B cell (primary cell): Measurements from ENCODE around the gene BRAF. TPM values are rescaled to one million over a fixed set of nuclear protein-coding genes. Genes with fewer than 3 reads are reported as not detected.
"Not testable (repeated sequence)": the region's sequence is repeated elsewhere in the genome, so short reads cannot be mapped to it uniquely, and the experiment has no call there.

Experiments used
- ATAC-seq: fragments of 200-7000 bp; cut with Tn5 transposase; one replicate; pipeline ENCODE4 v1.10.0; 2021; ENCODE audit warnings: low read depth, mild to moderate bottlenecking, moderate number of reproducible peaks, moderate library complexity
- CTCF ChIA-PET: fragments of 350-600 bp; sonication (Branson Sonifier 250); formaldehyde crosslinking; loops from one replicate; lab custom pipeline; 2021; ENCODE audit warnings: antibody characterized with exemption, inconsistent platforms; lab: Charles Lee
- POLR2A ChIA-PET: fragments of 350-600 bp; sonication (Branson Sonifier 250); formaldehyde crosslinking; loops from one replicate; lab custom pipeline; 2021; ENCODE audit warnings: antibody characterized with exemption; lab: Charles Lee
- DNase-seq: peaks from one replicate; pipeline ENCODE4 v3.0.0; 2013
- H2AFZ ChIP-seq: 2 replicates; pipeline ENCODE4 v1.6.1; 2012; ENCODE audit warnings: mild to moderate bottlenecking, low read depth, low read length; ENCODE audit not compliant: insufficient read depth, poor library complexity, severe bottlenecking
- H3K27ac ChIP-seq, 2 donors: 1 replicate in 1 of 2; 2 replicates in 1 of 2; pipeline ENCODE4 v1.5.1; 2012 to 2013; ENCODE audit warnings: low read length in 2 of 2, mild to moderate bottlenecking in 2 of 2, moderate library complexity in 1 of 2
- H3K27me3 ChIP-seq, 4 experiments: fragments of 200-600 bp in 1 of 4; sonication (generic) in 1 of 4; replicated peaks in 1 of 4; 1 replicate in 2 of 4; 2 replicates in 2 of 4; pipeline versions ENCODE4 v1.6.1 to v1.7.0; 2013 to 2016; ENCODE audit warnings: low read length in 3 of 4, mild to moderate bottlenecking in 2 of 4, mixed read lengths in 1 of 4, moderate library complexity in 1 of 4; ENCODE audit not compliant: insufficient read depth in 4 of 4, control insufficient read depth in 3 of 4; ENCODE audit errors: control extremely low read depth in 1 of 4
- H3K36me3 ChIP-seq, 2 experiments: replicated peaks in 1 of 2; 1 replicate in 1 of 2; 2 replicates in 1 of 2; pipeline versions ENCODE4 v1.6.1 to v1.7.1; 2013; ENCODE audit warnings: low read length in 1 of 2; ENCODE audit not compliant: insufficient read depth in 2 of 2, control insufficient read depth in 1 of 2; ENCODE audit errors: control extremely low read depth in 1 of 2, extremely low read depth in 1 of 2
- H3K4me1 ChIP-seq, 2 donors: fragments of 200-600 bp in 1 of 2; sonication (generic) in 1 of 2; 1 replicate in 1 of 2; 2 replicates in 1 of 2; pipeline versions ENCODE4 v1.5.1 to v1.6.1; 2013 to 2017; ENCODE audit warnings: low read length in 2 of 2; ENCODE audit not compliant: control insufficient read depth in 2 of 2, insufficient read depth in 2 of 2
- H3K4me2 ChIP-seq: replicated peaks from 2 replicates; pipeline ENCODE3; 2012; ENCODE audit warnings: mild to moderate bottlenecking, low read depth, low read length; ENCODE audit not compliant: poor library complexity, severe bottlenecking
- H3K4me3 ChIP-seq, 5 experiments: fragments of 200-600 bp in 1 of 5; sonication (generic) in 1 of 5; 1 replicate in 3 of 5; 2 replicates in 2 of 5; pipeline versions ENCODE4 v1.5.1 to v1.7.0; 2011 to 2016; ENCODE audit warnings: low read length in 4 of 5, mild to moderate bottlenecking in 4 of 5, low read depth in 2 of 5, control low read depth in 1 of 5, moderate library complexity in 1 of 5; ENCODE audit not compliant: insufficient read depth in 1 of 5; ENCODE audit errors: control extremely low read depth in 1 of 5, extremely low read depth in 1 of 5
- H3K79me2 ChIP-seq: fragments of 200-600 bp; sonication (generic); one replicate; pipeline ENCODE4 v1.6.0; 2016; ENCODE audit warnings: low read length; ENCODE audit not compliant: control insufficient read depth, insufficient read depth
- H3K9ac ChIP-seq: fragments of 200-600 bp; sonication (generic); 2 replicates; pipeline ENCODE4 v1.6.1; 2017; ENCODE audit warnings: mild to moderate bottlenecking, low read length, moderate library complexity
- H3K9me3 ChIP-seq, 3 donors: one replicate each; pipeline versions ENCODE4 v1.6.1 to v1.7.1; 2013; ENCODE audit warnings: low read length in 2 of 3; ENCODE audit not compliant: control insufficient read depth in 2 of 3, insufficient read depth in 1 of 3; ENCODE audit errors: control extremely low read depth in 1 of 3
- H4K20me1 ChIP-seq: 2 replicates; pipeline ENCODE4 v1.6.0; 2012; ENCODE audit warnings: mild to moderate bottlenecking, low read length; ENCODE audit not compliant: insufficient read depth, control insufficient read depth, poor library complexity, severe bottlenecking
- H3K27ac Mint-ChIP-seq: one replicate; pipeline ENCODE4 v1.8.0; 2021; ENCODE audit warnings: mixed read lengths
- H3K27me3 Mint-ChIP-seq: one replicate; pipeline ENCODE4 v1.8.0; 2021; ENCODE audit warnings: mixed read lengths
- H3K4me1 Mint-ChIP-seq: one replicate; pipeline ENCODE4 v1.8.0; 2021; ENCODE audit warnings: mixed read lengths
- H3K4me3 Mint-ChIP-seq: one replicate; pipeline ENCODE4 v1.8.0; 2021; ENCODE audit warnings: mixed read lengths
- H3K9me3 Mint-ChIP-seq: one replicate; pipeline ENCODE4 v1.8.0; 2022; ENCODE audit warnings: mixed read lengths; ENCODE audit not compliant: insufficient read depth
- EZH2 ChIP-seq: IDR thresholded peaks from 2 replicates; pipeline ENCODE4 v1.6.1; 2012; ENCODE audit warnings: borderline replicate concordance, low read depth, mild to moderate bottlenecking, moderate library complexity, low read length; ENCODE audit not compliant: insufficient read depth, poor library complexity, severe bottlenecking
- WGBS: methylation state at CpG from one replicate; pipeline ENCODE4 v1.1.5; 2013; ENCODE audit warnings: missing lambda C conversion rate; ENCODE audit not compliant: insufficient coverage; 5-methylcytosine and 5-hydroxymethylcytosine counted together
- intact Hi-C: fragments of 100-400 bp; cut with micrococcal nuclease; formaldehyde crosslinking; loops from one replicate; pipeline ENCODE4 v1.10.0; 2022
- polyA plus RNA-seq: library from polyadenylated mRNA; depleted of rRNA; stranded (reverse); fragments of >200 nt; gene quantifications from 2 replicates; pipeline ENCODE4 v1.2.3, GENCODE V29; 2012
- total RNA-seq, 2 donors: library from RNA; stranded (reverse); fragments of 120-200 nt in 1 of 2; gene quantifications; 1 replicate in 1 of 2; 2 replicates in 1 of 2; pipeline versions ENCODE4 v1.2.3 to v1.2.4, GENCODE V29; 2013 to 2022
- TF ChIP-seq, protein P1 (sequence below): fragments of 200-600 bp; IDR thresholded peaks from one replicate; pipeline ENCODE4 v1.8.0; 2022; ENCODE audit warnings: antibody characterized with exemption, mild to moderate bottlenecking

BRAF gene
- total and polyA plus RNA-seq, 2 donors (not counting 1 experiment from before 2014, with no cell fraction given): 13.5 to 90.9 TPM

DNA sequence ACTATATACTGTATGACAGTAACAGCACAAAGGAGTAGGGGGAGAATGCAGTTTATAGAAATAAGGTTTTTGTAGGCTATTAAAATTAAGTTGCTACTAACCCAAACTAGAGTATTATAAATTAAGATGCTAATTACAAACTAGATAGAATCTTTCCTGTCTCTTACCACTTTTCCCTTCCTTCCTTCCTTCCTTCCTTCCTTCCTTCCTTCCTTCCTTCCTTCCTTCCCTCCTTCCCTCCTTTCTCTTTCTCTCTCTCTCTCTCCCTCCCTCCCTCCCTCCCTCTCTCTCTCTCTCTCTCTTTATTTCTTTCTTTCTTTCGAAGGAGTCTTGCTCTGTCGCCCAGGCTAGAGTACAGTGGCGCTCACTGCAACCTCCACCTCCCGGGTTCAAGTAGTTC lies 36.4 kb upstream of the BRAF start:
- Histone ChIP-seq H3K4me2 (no peak overlapping the region), H3K27me3 (peaks cover 0 to 5% (median 0%) of the 10 kb centered on the region in 4 experiments), H3K4me1 (no peaks in the 10 kb centered on the region), H3K36me3 (no peaks in the 10 kb centered on the region), H3K9ac (no peak overlapping the region), H3K79me2 (no peaks in the 10 kb centered on the region), H4K20me1 (no peaks in the 10 kb centered on the region), H3K9me3 (peaks cover 0 to 21% (median 5%) of the 10 kb centered on the region in 3 donors), H2AFZ (no peak overlapping the region), H3K27ac (no peak overlapping the region), H3K4me3 (no peak overlapping the region)
- DNase-seq (no peak), ATAC-seq (no peak)
- no peak for TF ChIP-seq EZH2
- TF ChIP-seq, protein P1, sequence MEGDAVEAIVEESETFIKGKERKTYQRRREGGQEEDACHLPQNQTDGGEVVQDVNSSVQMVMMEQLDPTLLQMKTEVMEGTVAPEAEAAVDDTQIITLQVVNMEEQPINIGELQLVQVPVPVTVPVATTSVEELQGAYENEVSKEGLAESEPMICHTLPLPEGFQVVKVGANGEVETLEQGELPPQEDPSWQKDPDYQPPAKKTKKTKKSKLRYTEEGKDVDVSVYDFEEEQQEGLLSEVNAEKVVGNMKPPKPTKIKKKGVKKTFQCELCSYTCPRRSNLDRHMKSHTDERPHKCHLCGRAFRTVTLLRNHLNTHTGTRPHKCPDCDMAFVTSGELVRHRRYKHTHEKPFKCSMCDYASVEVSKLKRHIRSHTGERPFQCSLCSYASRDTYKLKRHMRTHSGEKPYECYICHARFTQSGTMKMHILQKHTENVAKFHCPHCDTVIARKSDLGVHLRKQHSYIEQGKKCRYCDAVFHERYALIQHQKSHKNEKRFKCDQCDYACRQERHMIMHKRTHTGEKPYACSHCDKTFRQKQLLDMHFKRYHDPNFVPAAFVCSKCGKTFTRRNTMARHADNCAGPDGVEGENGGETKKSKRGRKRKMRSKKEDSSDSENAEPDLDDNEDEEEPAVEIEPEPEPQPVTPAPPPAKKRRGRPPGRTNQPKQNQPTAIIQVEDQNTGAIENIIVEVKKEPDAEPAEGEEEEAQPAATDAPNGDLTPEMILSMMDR: no peak
- Mint-ChIP-seq H3K9me3 (peaks cover 3% of the 10 kb centered on the region), H3K4me1 (no peaks in the 10 kb centered on the region), H3K27ac (no peak overlapping the region), H3K4me3 (no peak overlapping the region), H3K27me3 (peaks cover 4% of the 10 kb centered on the region)
- intact Hi-C loops: no loop called here
- POLR2A ChIA-PET: no interaction called here
- WGBS: 100% methylated on average over 4 of the region's 4 CpGs
- CTCF ChIA-PET: interaction anchor here (0.6 kb wide), 1 partner anchor 23 kb away, joined by 3 read pairs; no protein-coding TSS in a partner anchor

DNA sequence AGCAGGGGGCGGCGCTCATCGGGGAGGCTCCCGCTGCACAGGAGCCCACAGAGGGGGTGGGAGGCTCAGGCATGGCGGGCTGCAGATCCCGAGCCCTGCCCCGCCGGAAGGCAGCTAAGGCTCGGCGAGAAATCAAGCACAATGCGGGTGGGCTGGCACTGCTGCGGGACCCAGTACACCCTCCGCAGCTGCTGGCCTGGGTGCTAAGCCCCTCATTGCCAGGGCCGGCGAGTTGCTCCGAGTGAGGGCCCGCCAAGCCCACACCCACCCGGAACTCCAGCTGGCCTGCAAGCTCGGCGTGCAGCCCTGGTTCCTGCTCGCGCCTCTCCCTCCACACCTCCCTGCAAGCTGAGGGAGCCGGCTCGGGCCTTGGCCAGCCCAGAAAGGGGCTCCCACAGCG lies 32.3 kb upstream of the BRAF start:
- H3K9ac ChIP-seq, H3K9me3 Mint-ChIP-seq, H3K4me1 ChIP-seq, ATAC-seq, H4K20me1 ChIP-seq, CTCF ChIA-PET, H3K79me2 ChIP-seq, H3K27ac ChIP-seq, H3K36me3 ChIP-seq, H3K4me3 Mint-ChIP-seq, H3K27ac Mint-ChIP-seq, H3K4me2 ChIP-seq, H3K4me1 Mint-ChIP-seq, H3K4me3 ChIP-seq, H3K27me3 ChIP-seq, DNase-seq, POLR2A ChIA-PET, intact Hi-C loops, H2AFZ ChIP-seq, H3K27me3 Mint-ChIP-seq: not testable (repeated sequence)
- peaks cover 0 to 17% (median 5%) of the 10 kb centered on the region in 3 donors for H3K9me3 ChIP-seq
- 96% methylated on average over 25 of the region's 25 CpGs for WGBS
